Activated T-helper 2 cell treated with anti-CD3 and anti-CD28 coated beads, Interferon-gamma antibody, Interleukin-2, Interleukin-4, amounts not matched to agents 10 μg/mL and 5 μg/mL and 100 μg/mL, durations not matched to agents 14 hours and 24 hours and 36 hours (primary cell): Measurements from ENCODE around the gene CWC25. TPM values are rescaled to one million over a fixed set of nuclear protein-coding genes. Genes with fewer than 3 reads are reported as not detected.
A peak's percentile ranks its signal among the peaks of the same experiment; 100 is the strongest.

ENCODE experiments used
- DNase-seq: peaks from one replicate; pipeline ENCODE4 v3.0.0; 2021; ENCODE audit warnings: low spot score
- H3K27ac Mint-ChIP-seq: one replicate; pipeline ENCODE4 v1.8.0; 2021; ENCODE audit warnings: mixed read lengths
- H3K27me3 Mint-ChIP-seq: one replicate; pipeline ENCODE4 v1.8.0; 2021; ENCODE audit warnings: low read depth, mixed read lengths
- H3K36me3 Mint-ChIP-seq: one replicate; pipeline ENCODE4 v1.8.0; 2021; ENCODE audit warnings: low read depth, mixed read lengths
- H3K4me1 Mint-ChIP-seq: one replicate; pipeline ENCODE4 v1.8.0; 2021; ENCODE audit warnings: low read depth, mixed read lengths
- H3K4me3 Mint-ChIP-seq: one replicate; pipeline ENCODE4 v1.8.0; 2021; ENCODE audit warnings: low read depth, mild to moderate bottlenecking, moderate library complexity, mixed read lengths
- H3K9me3 Mint-ChIP-seq: one replicate; pipeline ENCODE4 v1.8.0; 2021; ENCODE audit warnings: mixed read lengths
- intact Hi-C: fragments of 100-400 bp; cut with micrococcal nuclease; formaldehyde crosslinking; loops from one replicate; pipeline ENCODE4 v1.15.1; 2023
- total RNA-seq: library from RNA; stranded (reverse); gene quantifications from 2 replicates; pipeline ENCODE4 v1.2.3, GENCODE V29; 2022

CWC25 gene
- total RNA-seq, 1 donor from 2014 or later = 26.4 TPM

DNA sequence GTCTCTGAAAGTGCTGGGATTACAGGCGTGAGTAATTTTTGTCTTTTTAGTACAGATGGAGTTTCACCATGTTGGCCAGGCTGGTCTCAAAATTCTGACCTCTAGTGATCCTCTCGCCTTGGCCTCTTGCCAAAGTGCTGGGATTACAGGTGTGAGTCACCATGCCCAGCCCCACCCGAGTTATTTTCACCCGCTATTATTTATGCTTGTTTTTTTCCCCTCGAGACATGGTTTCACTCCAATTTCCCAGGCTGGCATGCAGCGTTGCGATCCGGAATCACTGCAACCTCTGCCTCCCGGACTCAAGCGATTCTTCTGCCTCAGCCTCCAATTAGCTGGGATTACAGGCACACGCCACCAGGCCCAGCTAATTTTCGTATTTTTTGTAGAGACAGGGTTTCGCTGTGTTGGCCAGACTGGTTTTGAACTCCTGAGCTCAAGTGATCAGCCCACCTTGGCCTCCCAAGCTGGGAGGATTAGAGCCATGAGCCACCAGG is 19.2 kb upstream of the CWC25 start:
- Mint-ChIP-seq H3K4me3 (no peak overlapping the region), H3K9me3 (no peaks in the 10 kb centered on the region), H3K27ac (no peak overlapping the region), H3K36me3 (peaks cover 23% of the 10 kb centered on the region), H3K4me1 (no peaks in the 10 kb centered on the region), H3K27me3 (no peaks in the 10 kb centered on the region)
- no peak for DNase-seq
- intact Hi-C loops = no loop called here

- H3K27ac Mint-ChIP-seq = peak overlapping the region; percentile 99
- no peaks in the 10 kb centered on the region for H3K27me3 Mint-ChIP-seq
- peak overlapping the region; percentile 98 for H3K4me3 Mint-ChIP-seq
- H3K4me1 Mint-ChIP-seq = peaks cover 20% of the 10 kb centered on the region
- intact Hi-C loops = loop anchor here (1.0 kb wide), 3 partner anchors 27 to 125 kb away; partner anchors contain the start of genes PSMB3 and RPL23
- no peaks in the 10 kb centered on the region for H3K9me3 Mint-ChIP-seq
- H3K36me3 Mint-ChIP-seq = peaks cover 17% of the 10 kb centered on the region
- no peak for DNase-seq
Observed at GRCh38 chr17:38825762-38826247, 684 bp upstream of the CWC25 start.

- H3K4me3 Mint-ChIP-seq = no peak overlapping the region
- H3K4me1 Mint-ChIP-seq = peaks cover 6% of the 10 kb centered on the region
- no peak for DNase-seq
- H3K9me3 Mint-ChIP-seq = no peaks in the 10 kb centered on the region
- H3K36me3 Mint-ChIP-seq = peaks cover 47% of the 10 kb centered on the region
- intact Hi-C loops = no loop called here
- H3K27ac Mint-ChIP-seq = no peak overlapping the region
- H3K27me3 Mint-ChIP-seq = no peaks in the 10 kb centered on the region
Observed at GRCh38 chr17:38815576-38816193, 9.4 kb downstream of the CWC25 start.

- Mint-ChIP-seq H3K9me3 (no peaks in the 10 kb centered on the region), H3K27ac (no peak overlapping the region), H3K4me1 (no peaks in the 10 kb centered on the region), H3K27me3 (no peaks in the 10 kb centered on the region), H3K4me3 (no peak overlapping the region), H3K36me3 (peaks cover 59% of the 10 kb centered on the region)
- intact Hi-C loops = no loop called here
- no peak for DNase-seq
Observed at GRCh38 chr17:38809828-38810227, 15.3 kb downstream of the CWC25 start.

DNA sequence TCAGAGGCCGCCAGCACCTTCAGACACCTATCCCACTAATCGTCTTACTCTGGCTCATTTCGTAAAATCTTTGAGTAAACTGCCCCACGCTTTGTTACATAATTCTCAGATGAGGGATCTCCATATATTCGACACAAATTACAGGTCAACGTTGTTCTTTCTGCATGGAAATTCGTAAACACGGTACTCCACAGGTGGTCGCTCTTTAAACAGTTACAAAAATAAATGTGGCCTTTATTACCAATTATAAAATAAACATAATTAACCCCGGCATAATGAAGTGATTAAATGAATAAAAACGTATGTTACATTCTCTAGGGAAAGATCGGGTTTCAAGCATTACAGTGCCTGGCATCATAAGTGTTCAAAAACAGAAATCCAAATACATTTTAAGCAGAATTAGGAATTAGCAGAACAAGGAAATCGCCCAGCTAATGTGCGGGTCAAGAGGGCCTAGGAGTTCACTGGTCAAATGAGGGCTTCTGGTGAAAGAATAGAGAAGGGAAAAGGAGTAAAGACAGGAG is 24.8 kb downstream of the CWC25 start:
- Mint-ChIP-seq H3K27me3 (no peaks in the 10 kb centered on the region), H3K27ac (peak overlapping the region; percentile 68), H3K9me3 (no peaks in the 10 kb centered on the region), H3K4me3 (peak overlapping the region; percentile 77), H3K36me3 (peaks cover 62% of the 10 kb centered on the region), H3K4me1 (peaks cover 30% of the 10 kb centered on the region)
- no peak for DNase-seq
- intact Hi-C loops = no loop called here

DNA sequence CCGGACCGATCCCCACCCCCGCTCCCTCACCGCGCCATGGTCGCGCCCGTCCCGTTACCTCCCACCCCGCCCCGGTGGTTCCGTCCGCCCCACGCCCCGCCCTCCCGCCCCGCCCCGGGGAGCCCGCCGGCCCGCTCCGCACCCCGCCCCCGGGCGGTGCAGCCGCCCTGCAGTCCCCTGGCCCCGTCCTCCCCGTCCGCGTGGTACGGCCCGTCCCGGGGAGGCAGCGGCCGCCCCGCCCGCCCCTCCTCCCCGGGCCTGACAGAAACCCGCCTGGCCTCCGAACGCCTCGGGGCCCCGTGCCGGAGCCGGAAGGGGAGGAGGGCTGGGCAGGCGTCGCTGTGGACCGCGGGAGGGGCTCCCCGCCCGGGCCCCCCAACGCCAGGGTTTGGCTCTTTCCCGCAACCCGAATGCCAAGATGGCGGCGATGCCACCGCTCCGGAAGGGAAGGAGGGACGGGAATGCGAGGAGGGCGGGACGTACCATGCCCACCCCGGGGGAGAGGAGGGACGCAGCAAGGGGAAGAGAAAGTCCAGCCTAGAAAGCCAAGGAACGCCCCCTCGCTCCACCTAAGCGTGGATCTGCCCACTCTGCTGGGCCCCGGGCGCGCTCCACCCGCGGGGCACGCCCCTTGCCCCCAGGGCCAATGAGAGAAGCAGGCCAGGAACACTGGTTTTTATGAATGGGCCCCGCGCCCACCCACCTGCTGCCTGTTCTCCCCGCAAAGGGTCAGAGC is 25.5 kb downstream of the CWC25 start, which contains the start of gene PIP4K2B:
Gene PIP4K2B (minus strand): TSS at position 56 of the 736 bp plus-strand sequence. CDS start 132 bp downstream, outside the sequence.
- peak; percentile 86 for DNase-seq
- Mint-ChIP-seq H3K27ac (peak within 1 kb of the TSS; percentile 91), H3K36me3 (peaks cover 62% of the 10 kb centered on the region), H3K27me3 (no peaks in the 10 kb centered on the region), H3K4me1 (peaks cover 30% of the 10 kb centered on the region), H3K9me3 (no peaks in the 10 kb centered on the region), H3K4me3 (peak within 1 kb of the TSS; percentile 98)
- intact Hi-C loops = loop anchor here (1.0 to 5.0 kb wide), 3 partner anchors 47 to 353 kb away; partner anchors contain the start of genes PLXDC1 and PSMB3

DNA sequence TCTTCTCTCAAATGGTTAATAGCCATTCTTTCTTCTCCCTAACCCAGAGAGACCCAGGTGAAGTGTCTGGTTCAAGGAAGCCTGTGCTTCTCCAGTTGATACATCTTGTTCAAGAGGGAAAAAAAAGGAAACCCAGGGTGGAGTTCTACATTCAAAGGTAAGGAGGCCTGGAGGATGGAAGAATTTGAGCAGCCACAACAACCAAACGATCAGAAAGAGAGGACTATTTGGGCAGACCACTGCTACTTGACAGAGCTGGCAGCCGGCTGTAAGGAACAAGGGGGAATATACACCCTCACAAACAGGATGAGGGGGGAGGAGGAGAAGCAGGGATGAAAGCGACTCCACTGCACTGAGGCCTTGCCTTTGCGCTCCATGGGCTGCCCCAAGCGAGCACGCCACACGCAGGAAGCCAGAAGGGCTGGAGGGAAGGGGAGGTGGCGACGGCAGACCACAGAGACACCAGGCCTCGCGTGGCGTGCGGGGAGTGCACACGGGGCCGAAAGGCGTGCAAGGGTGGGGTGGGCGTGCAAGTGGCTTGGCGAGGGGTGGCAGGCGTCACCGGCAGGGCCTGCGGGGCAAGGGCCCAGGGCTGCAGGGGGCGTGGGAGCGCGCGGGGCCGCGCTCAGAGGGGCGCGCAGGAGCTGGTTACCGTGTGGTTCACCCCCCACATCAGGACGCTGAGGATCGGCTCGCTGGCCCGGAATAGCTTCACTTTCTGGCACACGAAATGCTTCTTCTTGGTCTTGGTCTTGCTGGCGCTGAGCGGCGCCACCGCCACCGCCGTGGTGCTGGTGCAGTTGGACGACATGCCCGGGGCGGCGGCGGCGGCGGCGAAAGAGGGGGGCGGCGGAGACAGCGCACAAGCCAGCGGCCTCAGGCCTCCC is 26.3 kb downstream of the CWC25 start:
- intact Hi-C loops = loop anchor here (1.0 to 5.0 kb wide), 3 partner anchors 47 to 353 kb away; partner anchors contain the start of genes PLXDC1 and PSMB3
- H3K36me3 Mint-ChIP-seq = peaks cover 62% of the 10 kb centered on the region
- H3K9me3 Mint-ChIP-seq = no peaks in the 10 kb centered on the region
- H3K4me1 Mint-ChIP-seq = peaks cover 34% of the 10 kb centered on the region
- DNase-seq = peak; percentile 62
- peak overlapping the region; percentile 91 for H3K27ac Mint-ChIP-seq
- peak overlapping the region; percentile 98 for H3K4me3 Mint-ChIP-seq
- H3K27me3 Mint-ChIP-seq = no peaks in the 10 kb centered on the region

DNA sequence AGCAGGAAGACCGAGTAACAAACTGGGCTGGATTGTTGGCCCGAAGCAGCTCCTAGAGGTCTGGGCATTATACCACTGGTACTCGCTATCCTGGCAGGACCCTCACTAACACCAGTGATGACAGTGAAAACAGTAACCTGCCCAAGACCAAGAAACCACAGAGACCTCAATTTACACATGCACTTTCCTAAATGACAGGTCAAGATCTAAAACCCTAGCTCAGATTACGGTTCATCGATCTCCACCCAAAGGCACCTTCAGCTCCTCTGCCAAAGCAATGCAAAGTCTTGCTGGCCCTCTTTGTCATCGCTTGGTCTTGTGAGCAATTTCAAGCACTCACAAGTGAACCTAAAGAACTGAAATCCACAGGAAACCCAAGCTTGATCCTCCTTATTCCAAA is 27.3 kb downstream of the CWC25 start:
- no peak for DNase-seq
- H3K4me3 Mint-ChIP-seq = peak overlapping the region; percentile 98
- no peaks in the 10 kb centered on the region for H3K9me3 Mint-ChIP-seq
- peaks cover 34% of the 10 kb centered on the region for H3K4me1 Mint-ChIP-seq
- H3K27me3 Mint-ChIP-seq = no peaks in the 10 kb centered on the region
- peaks cover 57% of the 10 kb centered on the region for H3K36me3 Mint-ChIP-seq
- intact Hi-C loops = loop anchor here (5.0 kb wide), 2 partner anchors 69 to 354 kb away; partner anchors contain the start of gene PLXDC1
- peak overlapping the region; percentile 91 for H3K27ac Mint-ChIP-seq

- no peaks in the 10 kb centered on the region for H3K9me3 Mint-ChIP-seq
- no peak for DNase-seq
- peaks cover 34% of the 10 kb centered on the region for H3K4me1 Mint-ChIP-seq
- intact Hi-C loops = loop anchor here (5.0 kb wide), 2 partner anchors 70 to 355 kb away; partner anchors contain the start of gene PLXDC1
- no peak overlapping the region for H3K27ac Mint-ChIP-seq
- H3K4me3 Mint-ChIP-seq = peak overlapping the region; percentile 27
- no peaks in the 10 kb centered on the region for H3K27me3 Mint-ChIP-seq
- peaks cover 55% of the 10 kb centered on the region for H3K36me3 Mint-ChIP-seq
Observed at GRCh38 chr17:38797158-38797490, 28.0 kb downstream of the CWC25 start.

GRCh38 chr17:38796451-38797157 is 28.5 kb downstream of the CWC25 start:
- no peaks in the 10 kb centered on the region for H3K27me3 Mint-ChIP-seq
- no peak for DNase-seq
- peaks cover 34% of the 10 kb centered on the region for H3K4me1 Mint-ChIP-seq
- peak overlapping the region; percentile 27 for H3K4me3 Mint-ChIP-seq
- H3K27ac Mint-ChIP-seq = no peak overlapping the region
- peaks cover 50% of the 10 kb centered on the region for H3K36me3 Mint-ChIP-seq
- intact Hi-C loops = loop anchor here (5.0 kb wide), 2 partner anchors 71 to 356 kb away; partner anchors contain the start of gene PLXDC1
- H3K9me3 Mint-ChIP-seq = no peaks in the 10 kb centered on the region

GRCh38 chr17:38794221-38794620 is 30.9 kb downstream of the CWC25 start:
- intact Hi-C loops = no loop called here
- no peak overlapping the region for H3K4me3 Mint-ChIP-seq
- H3K27ac Mint-ChIP-seq = no peak overlapping the region
- no peaks in the 10 kb centered on the region for H3K9me3 Mint-ChIP-seq
- no peaks in the 10 kb centered on the region for H3K27me3 Mint-ChIP-seq
- H3K36me3 Mint-ChIP-seq = peaks cover 36% of the 10 kb centered on the region
- H3K4me1 Mint-ChIP-seq = peaks cover 28% of the 10 kb centered on the region
- no peak for DNase-seq
